ENCODE results near the gene PLIN1. TPM values are rescaled to one million over a fixed set of nuclear protein-coding genes. Genes with fewer than 3 reads are reported as not detected.

PLIN1 gene
- total RNA-seq, 2 experiments from 2014 or later = 0.50 to 1.1 TPM

- no peak for ATAC-seq
- no peak overlapping the region for H3K27ac Mint-ChIP-seq
- H3K4me1 Mint-ChIP-seq (ENCODE audit: low read depth) = no peaks in the 10 kb centered on the region
- no peaks in the 10 kb centered on the region for H3K36me3 Mint-ChIP-seq (ENCODE audit: low read depth)
- intact Hi-C loops (cut with micrococcal nuclease) = no loop called here
- CTCF ChIA-PET = no interaction called here
- no peaks in the 10 kb centered on the region for H3K27me3 Mint-ChIP-seq
- POLR2A ChIA-PET = no interaction called here
- TF ChIP-seq CTCF (IDR thresholded peaks at IDR 0.05) = no peak
- no peak overlapping the region for H3K4me3 Mint-ChIP-seq
- no peaks in the 10 kb centered on the region for H3K9me3 Mint-ChIP-seq
- no peak for DNase-seq
Observed at GRCh38 chr15:89714775-89715174, 35.6 kb upstream of the PLIN1 start.

- POLR2A ChIA-PET = no interaction called here
- intact Hi-C loops (cut with micrococcal nuclease) = no loop called here
- DNase-seq (no peak), ATAC-seq (no peak)
- Mint-ChIP-seq H3K4me3 (no peak overlapping the region), H3K27ac (no peak overlapping the region), H3K4me1 (ENCODE audit: low read depth) (no peaks in the 10 kb centered on the region), H3K36me3 (ENCODE audit: low read depth) (no peaks in the 10 kb centered on the region), H3K9me3 (no peaks in the 10 kb centered on the region), H3K27me3 (peaks cover 19% of the 10 kb centered on the region)
- CTCF ChIA-PET = no interaction called here
- no peak for TF ChIP-seq CTCF (IDR thresholded peaks at IDR 0.05)
Observed at GRCh38 chr15:89707577-89707976, 28.4 kb upstream of the PLIN1 start.

GRCh38 chr15:89704411-89704810 lies 25.2 kb upstream of the PLIN1 start:
- intact Hi-C loops (cut with micrococcal nuclease) = no loop called here
- ChIA-PET POLR2A (no interaction called here), CTCF (no interaction called here)
- no peak overlapping the region for H3K27ac Mint-ChIP-seq
- ATAC-seq (no peak), DNase-seq (no peak)
- H3K9me3 Mint-ChIP-seq = no peaks in the 10 kb centered on the region
- H3K27me3 Mint-ChIP-seq = peaks cover 25% of the 10 kb centered on the region
- H3K4me3 Mint-ChIP-seq = no peak overlapping the region
- no peak for TF ChIP-seq CTCF (IDR thresholded peaks at IDR 0.05)
- H3K4me1 Mint-ChIP-seq (ENCODE audit: low read depth) = no peaks in the 10 kb centered on the region
- H3K36me3 Mint-ChIP-seq (ENCODE audit: low read depth) = no peaks in the 10 kb centered on the region

GRCh38 chr15:89695198-89695597 lies 16.0 kb upstream of the PLIN1 start:
- intact Hi-C loops (cut with micrococcal nuclease) = no loop called here
- Mint-ChIP-seq H3K36me3 (ENCODE audit: low read depth) (no peaks in the 10 kb centered on the region), H3K27me3 (peaks cover 7% of the 10 kb centered on the region), H3K4me3 (no peak overlapping the region), H3K9me3 (no peaks in the 10 kb centered on the region), H3K4me1 (ENCODE audit: low read depth) (peaks cover 5% of the 10 kb centered on the region), H3K27ac (no peak overlapping the region)
- no peak for ATAC-seq
- CTCF ChIA-PET = no interaction called here
- no peak for DNase-seq
- no peak for TF ChIP-seq CTCF (IDR thresholded peaks at IDR 0.05)
- POLR2A ChIA-PET = no interaction called here

- ATAC-seq (no peak), DNase-seq (no peak)
- POLR2A ChIA-PET = no interaction called here
- Mint-ChIP-seq H3K27ac (no peak overlapping the region), H3K4me1 (ENCODE audit: low read depth) (peaks cover 10% of the 10 kb centered on the region), H3K36me3 (ENCODE audit: low read depth) (no peaks in the 10 kb centered on the region), H3K27me3 (peaks cover 5% of the 10 kb centered on the region), H3K9me3 (no peaks in the 10 kb centered on the region), H3K4me3 (no peak overlapping the region)
- CTCF ChIA-PET = no interaction called here
- no peak for TF ChIP-seq CTCF (IDR thresholded peaks at IDR 0.05)
- intact Hi-C loops (cut with micrococcal nuclease) = no loop called here
Observed at GRCh38 chr15:89693696-89694095, 14.5 kb upstream of the PLIN1 start.

Measured in activated CD8-positive, alpha-beta T cell treated with anti-CD3 and anti-CD28 coated beads for 36 hours (primary cell).